Measurements from ENCODE around the gene PRKAR1A.

The PRKAR1A gene

GRCh38 chr17:68576811-68577496 lies 64.7 kb downstream of the PRKAR1A start:
- H3K27ac ChIP-seq (ENCODE audit: extremely low read depth, low read depth, low read length) = no peak overlapping the region
- H3K4me1 ChIP-seq (ENCODE audit: control insufficient read depth, insufficient read depth, low read length) = no peaks in the 10 kb centered on the region
- H3K9me3 ChIP-seq (ENCODE audit: control insufficient read depth, insufficient read depth, low read depth, low read length) = no peaks in the 10 kb centered on the region
- no peaks in the 10 kb centered on the region for H3K36me3 ChIP-seq (ENCODE audit: control insufficient read depth in 2 of 2, insufficient read depth in 1 of 2, low read length in 2 of 2)
- H3K4me3 ChIP-seq (ENCODE audit: low read depth, low read length) = no peak overlapping the region
- ChIA-PET POLR2A (no interaction called here), CTCF (interaction anchor here (0.7 to 1.6 kb wide), 6 partner anchors 30 to 314 kb away, joined by 3 to 7 read pairs (median 4); no protein-coding TSS in a partner anchor)
- TF ChIP-seq ZNF629 (tag by site-specific recombination; IDR thresholded peaks at IDR 0.05) (no peak), PATZ1 (tag by site-specific recombination; IDR thresholded peaks at IDR 0.05) (no peak), ZNF558 (tag by site-specific recombination; IDR thresholded peaks at IDR 0.05) (no peak), ZNF423 (tag by site-specific recombination; IDR thresholded peaks at IDR 0.05) (no peak), ZNF654 (tag by site-specific recombination; IDR thresholded peaks at IDR 0.05; ENCODE audit: low read depth) (no peak), PRDM2 (tag by site-specific recombination; IDR thresholded peaks at IDR 0.05; ENCODE audit: borderline replicate concordance) (no peak), ZBTB10 (tag by site-specific recombination; IDR thresholded peaks at IDR 0.05) (no peak), YY1 (tag by site-specific recombination; IDR thresholded peaks at IDR 0.05) (no peak), EGR2 (tag by site-specific recombination; IDR thresholded peaks at IDR 0.05; ENCODE audit: low read depth) (no peak), ZNF792 (tag by site-specific recombination; IDR thresholded peaks at IDR 0.05) (no peak)

GRCh38 chr17:68577497-68577821 lies 65.2 kb downstream of the PRKAR1A start:
- ChIA-PET CTCF (interaction anchor here (0.7 to 1.6 kb wide), 5 partner anchors 30 to 315 kb away, joined by 3 to 7 read pairs (median 3); no protein-coding TSS in a partner anchor), POLR2A (no interaction called here)
- Histone ChIP-seq H3K4me1 (ENCODE audit: control insufficient read depth, insufficient read depth, low read length) (no peaks in the 10 kb centered on the region), H3K9me3 (ENCODE audit: control insufficient read depth, insufficient read depth, low read depth, low read length) (no peaks in the 10 kb centered on the region), H3K27ac (ENCODE audit: extremely low read depth, low read depth, low read length) (no peak overlapping the region), H3K4me3 (ENCODE audit: low read depth, low read length) (no peak overlapping the region), H3K36me3 (ENCODE audit: control insufficient read depth in 2 of 2, insufficient read depth in 1 of 2, low read length in 2 of 2) (no peaks in the 10 kb centered on the region)
- no peak for TF ChIP-seq ZNF785 (tag by site-specific recombination; IDR thresholded peaks at IDR 0.05)
- TF ChIP-seq PRDM1 (tag by site-specific recombination; IDR thresholded peaks at IDR 0.05) = no peak
- TF ChIP-seq ZNF354C (tag by site-specific recombination; IDR thresholded peaks at IDR 0.05; ENCODE audit: borderline replicate concordance, low read depth) = no peak
- TF ChIP-seq ZNF560 (tag by site-specific recombination; IDR thresholded peaks at IDR 0.05; ENCODE audit: borderline replicate concordance) = no peak
- TF ChIP-seq ZBTB44 (tag by site-specific recombination; IDR thresholded peaks at IDR 0.05) = no peak
- TF ChIP-seq PBX3 (CRISPR knock-in tag; IDR thresholded peaks at IDR 0.05) = no peak
- TF ChIP-seq HOXC10 (CRISPR knock-in tag; IDR thresholded peaks at IDR 0.05) = no peak
- TF ChIP-seq ZNF623 (tag by site-specific recombination; IDR thresholded peaks at IDR 0.05) = no peak
- no peak for TF ChIP-seq GFI1B (tag by site-specific recombination; IDR thresholded peaks at IDR 0.05)
- TF ChIP-seq ZNF391 (tag by site-specific recombination; IDR thresholded peaks at IDR 0.05; ENCODE audit: borderline replicate concordance, low read depth) = no peak
- TF ChIP-seq ZNF510 (tag by site-specific recombination; IDR thresholded peaks at IDR 0.05; ENCODE audit: insufficient replicate concordance) = no peak

All from HEK293 (cell line).